ENCODE results near the gene FLRT2. TPM values are rescaled to one million over a fixed set of nuclear protein-coding genes. Genes with fewer than 3 reads are reported as not detected.

The FLRT2 gene
- total and polyA plus RNA-seq, 2 of the 4 experiments (the other 2 are of a cell fraction) = 10.2 to 13.1 TPM

DNA sequence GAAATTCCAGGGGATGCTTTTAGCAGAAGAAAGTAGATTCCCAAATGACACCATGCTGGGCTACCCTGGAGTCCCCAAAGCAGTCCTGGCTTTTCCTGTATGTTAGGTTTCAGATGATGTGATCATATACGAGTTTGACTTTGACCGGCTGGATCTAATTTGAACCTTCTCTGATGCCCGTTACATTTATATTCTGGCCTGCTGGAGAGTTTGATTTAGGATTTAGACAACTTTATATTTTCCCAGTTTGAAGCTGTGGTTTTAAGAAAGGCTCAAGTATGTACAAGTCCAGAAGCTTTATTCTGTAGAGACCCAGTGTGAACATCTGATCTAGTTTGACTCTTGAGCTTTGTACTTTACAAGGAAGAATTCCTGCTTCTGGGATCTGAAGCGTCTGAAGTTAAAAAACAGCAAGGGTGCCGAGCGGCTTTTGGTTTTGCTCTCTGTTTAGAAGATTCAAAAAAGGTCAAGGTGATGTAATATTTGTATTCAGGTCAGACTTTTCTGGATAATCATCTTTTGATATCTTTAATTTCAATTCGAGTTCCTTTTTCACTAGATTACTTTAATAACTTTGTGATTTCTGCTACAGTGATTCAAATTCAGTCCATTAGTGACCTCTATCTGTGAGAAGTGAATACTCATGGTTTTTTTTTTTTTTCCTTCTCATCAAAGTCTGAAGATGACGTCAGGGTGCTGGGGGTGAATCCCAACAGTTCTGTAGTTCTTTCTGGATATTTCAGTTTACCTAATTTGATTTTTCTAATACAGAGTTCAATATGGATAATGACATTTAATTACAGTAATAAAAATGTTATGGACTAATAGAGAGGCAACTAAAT, 6.3 kb downstream of the FLRT2 start:
- H3K18ac ChIP-seq (ENCODE audit: low read depth, low read length) = peak overlapping the region; percentile 8; the same call in 1 of the 2 replicates
- no peak overlapping the region for H2AK9ac ChIP-seq (replicated peaks; ENCODE audit: low read depth, low read length, poor library complexity)
- no peak overlapping the region for H2BK15ac ChIP-seq (ENCODE audit: low read depth, low read length)
- no peak overlapping the region for H3K56ac ChIP-seq (ENCODE audit: extremely low read depth, insufficient read depth, low read length)
- DNase-seq (peak; percentile 79), ATAC-seq (ENCODE audit: low read depth) (no peak)
- H3K14ac ChIP-seq (replicated peaks; ENCODE audit: low read depth, low read length) = no peak overlapping the region
- H2AK5ac ChIP-seq (ENCODE audit: low read depth, low read length) = no peak overlapping the region
- no peak overlapping the region for H2AFZ ChIP-seq (replicated peaks; ENCODE audit: low read length, poor library complexity)
- peaks cover 7 to 30% of the 10 kb centered on the region in 2 experiments for H3K79me1 ChIP-seq (ENCODE audit: low read depth in 1 of 2, low read length in 2 of 2)
- peaks cover 3% of the 10 kb centered on the region; the same call in 1 of the 2 replicates for H4K20me1 ChIP-seq (ENCODE audit: insufficient read depth, low read length)
- 0 out of 2 replicates have a peak overlapping the region, but pooled peaks have one; percentile 8 for H2BK120ac ChIP-seq (ENCODE audit: low read depth, low read length)
- peak overlapping the region; percentile 29 for H3K4me3 ChIP-seq (ENCODE audit: insufficient read depth, low read depth, low read length)
- intact Hi-C loops (cut with micrococcal nuclease) (loop anchor here (1.0 to 10.0 kb wide), 6 partner anchors 77 to 1799 kb away; no protein-coding TSS in a partner anchor), in situ Hi-C loops (cut with MboI; ENCODE audit: low sequenced_read_pairs) (loop anchor here (25.0 kb wide), 1 partner anchor 501 kb away; no protein-coding TSS in a partner anchor), dilution Hi-C loops (cut with HindIII; ENCODE audit: low sequenced_read_pairs, unreplicated experiment) (no loop called here)
- H3K27me3 ChIP-seq (ENCODE audit: control insufficient read depth, insufficient read depth, low read length) = no peaks in the 10 kb centered on the region
- H3K4me1 ChIP-seq (ENCODE audit: control insufficient read depth, insufficient read depth, low read length) = no peaks in the 10 kb centered on the region; the same call in 1 of the 2 replicates
- H3K9me1 ChIP-seq (ENCODE audit: insufficient read depth, low read length) = no peaks in the 10 kb centered on the region
- no peak overlapping the region for H2BK20ac ChIP-seq (ENCODE audit: low read depth, low read length)
- peak overlapping the region; percentile 75 for H3K4me2 ChIP-seq (ENCODE audit: low read depth, low read length)
- H3K27ac ChIP-seq (ENCODE audit: insufficient read depth, low read length) = peak overlapping the region; percentile 51; the same call in 1 of the 2 replicates
- CTCF ChIA-PET = interaction anchor here (0.5 to 1.4 kb wide), 6 partner anchors 12 to 1802 kb away, joined by 3 to 10 read pairs (median 4); no protein-coding TSS in a partner anchor
- no CpG with 5 or more reads among the region's 8 CpGs for WGBS, 2 experiments (ENCODE audit: extremely low coverage in 2 of 2, insufficient read length in 1 of 2)
- 0 out of 4 replicates have a peak overlapping the region, but pooled peaks of 1 of the 2 experiments have one; percentile 7 for H4K8ac ChIP-seq (ENCODE audit: low read depth in 2 of 2, low read length in 2 of 2)
- H3K4ac ChIP-seq (ENCODE audit: low read depth, low read length) = no peak overlapping the region; the same call in 1 of the 2 replicates
- BruUV-seq (replicated peaks) = TSS peak; percentile 3
- peak overlapping the region; percentile 53 for H3K9ac ChIP-seq (ENCODE audit: low read depth, low read length)
- H3K36me3 ChIP-seq (ENCODE audit: control insufficient read depth, insufficient read depth, low read length) = 0 out of 2 replicates have a peak, but pooled peaks cover 1% of the 10 kb centered on the region
- no peak overlapping the region for H4K5ac ChIP-seq (ENCODE audit: low read depth, low read length)
- 0 out of 2 replicates have a peak overlapping the region, but pooled peaks have one; percentile 10 for H3K23ac ChIP-seq (ENCODE audit: low read depth, low read length)
- H2BK5ac ChIP-seq (ENCODE audit: low read depth, low read length, poor library complexity, severe bottlenecking) = peak overlapping the region; percentile 31
- TF ChIP-seq SMC3 (IDR thresholded peaks at IDR 0.05; ENCODE audit: low read depth, low read length) = peak; percentile 44; the same call in 1 of the 2 replicates
- TF ChIP-seq RAD21 (IDR thresholded peaks at IDR 0.05; ENCODE audit: low read length) = peak; percentile 61
- TF ChIP-seq, protein P1, sequence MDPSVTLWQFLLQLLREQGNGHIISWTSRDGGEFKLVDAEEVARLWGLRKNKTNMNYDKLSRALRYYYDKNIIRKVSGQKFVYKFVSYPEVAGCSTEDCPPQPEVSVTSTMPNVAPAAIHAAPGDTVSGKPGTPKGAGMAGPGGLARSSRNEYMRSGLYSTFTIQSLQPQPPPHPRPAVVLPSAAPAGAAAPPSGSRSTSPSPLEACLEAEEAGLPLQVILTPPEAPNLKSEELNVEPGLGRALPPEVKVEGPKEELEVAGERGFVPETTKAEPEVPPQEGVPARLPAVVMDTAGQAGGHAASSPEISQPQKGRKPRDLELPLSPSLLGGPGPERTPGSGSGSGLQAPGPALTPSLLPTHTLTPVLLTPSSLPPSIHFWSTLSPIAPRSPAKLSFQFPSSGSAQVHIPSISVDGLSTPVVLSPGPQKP (IDR thresholded peaks at IDR 0.05; ENCODE audit: borderline replicate concordance, low read depth, low read length) = no peak
- no peak for TF ChIP-seq FOS (IDR thresholded peaks at IDR 0.05; ENCODE audit: low read depth, low read length)
- TF ChIP-seq, protein P2, sequence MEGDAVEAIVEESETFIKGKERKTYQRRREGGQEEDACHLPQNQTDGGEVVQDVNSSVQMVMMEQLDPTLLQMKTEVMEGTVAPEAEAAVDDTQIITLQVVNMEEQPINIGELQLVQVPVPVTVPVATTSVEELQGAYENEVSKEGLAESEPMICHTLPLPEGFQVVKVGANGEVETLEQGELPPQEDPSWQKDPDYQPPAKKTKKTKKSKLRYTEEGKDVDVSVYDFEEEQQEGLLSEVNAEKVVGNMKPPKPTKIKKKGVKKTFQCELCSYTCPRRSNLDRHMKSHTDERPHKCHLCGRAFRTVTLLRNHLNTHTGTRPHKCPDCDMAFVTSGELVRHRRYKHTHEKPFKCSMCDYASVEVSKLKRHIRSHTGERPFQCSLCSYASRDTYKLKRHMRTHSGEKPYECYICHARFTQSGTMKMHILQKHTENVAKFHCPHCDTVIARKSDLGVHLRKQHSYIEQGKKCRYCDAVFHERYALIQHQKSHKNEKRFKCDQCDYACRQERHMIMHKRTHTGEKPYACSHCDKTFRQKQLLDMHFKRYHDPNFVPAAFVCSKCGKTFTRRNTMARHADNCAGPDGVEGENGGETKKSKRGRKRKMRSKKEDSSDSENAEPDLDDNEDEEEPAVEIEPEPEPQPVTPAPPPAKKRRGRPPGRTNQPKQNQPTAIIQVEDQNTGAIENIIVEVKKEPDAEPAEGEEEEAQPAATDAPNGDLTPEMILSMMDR (conservative IDR thresholded peaks at IDR 0.05; ENCODE audit: low read depth, low read length) = peak; percentile 60
- TF ChIP-seq CEBPB (IDR thresholded peaks at IDR 0.05; ENCODE audit: low read depth, low read length) = no peak
- TF ChIP-seq RFX5 (IDR thresholded peaks at IDR 0.05; ENCODE audit: low read depth, low read length) = no peak
- H4K91ac ChIP-seq (ENCODE audit: insufficient read depth, low read depth, low read length) = no peak overlapping the region
- POLR2A ChIA-PET (ENCODE audit: unreplicated experiment) = interaction anchor here (0.7 kb wide), 1 partner anchor 1121 kb away, joined by 5 read pairs; no protein-coding TSS in a partner anchor
- H3K9me3 ChIP-seq (ENCODE audit: control insufficient read depth, insufficient read depth, low read length) = no peaks in the 10 kb centered on the region
